Activated gamma-delta T cell treated with anti-CD3 and anti-CD28 coated beads, Interleukin-2, amount 50 U/mL, for 16 hours (primary cell): Measurements from ENCODE around the gene SAE1.
"Not testable (repeated sequence)": the region's sequence is repeated elsewhere in the genome, so short reads cannot be mapped to it uniquely, and the experiment has no call there.

ENCODE experiments used
- DNase-seq: peaks from one replicate; pipeline ENCODE4 v3.0.0-alpha.2; 2020; ENCODE audit warnings: low read depth

SAE1 gene

GRCh38 chr19:47130589-47131227 is at the start of gene SAE1:
Gene SAE1 (plus strand): TSS chr19:47130835. CDS start chr19:47130931, 96 bp downstream.
- DNase-seq = peak; percentile 85

GRCh38 chr19:47081095-47081494 is 49.5 kb upstream of the SAE1 start:
- DNase-seq = no peak

- DNase-seq = no peak
Measured at GRCh38 chr19:47082493-47082892, 48.1 kb upstream of the SAE1 start.

- no peak for DNase-seq
Measured at GRCh38 chr19:47084879-47085439, 45.7 kb upstream of the SAE1 start.

GRCh38 chr19:47086280-47086679 is 44.4 kb upstream of the SAE1 start:
- no peak for DNase-seq

- DNase-seq = no peak
Measured at GRCh38 chr19:47089767-47090350, 40.8 kb upstream of the SAE1 start.

GRCh38 chr19:47093254-47093653 is 37.4 kb upstream of the SAE1 start:
- DNase-seq = no peak

GRCh38 chr19:47093841-47094240 is 36.8 kb upstream of the SAE1 start:
- no peak for DNase-seq

- no peak for DNase-seq
Measured at GRCh38 chr19:47094557-47095475, 35.8 kb upstream of the SAE1 start.

GRCh38 chr19:47095476-47096099 is 35.0 kb upstream of the SAE1 start:
- DNase-seq = no peak

- DNase-seq = no peak
Measured at GRCh38 chr19:47096100-47096704, 34.4 kb upstream of the SAE1 start.

GRCh38 chr19:47096721-47097120 is 33.9 kb upstream of the SAE1 start:
- DNase-seq = no peak

GRCh38 chr19:47097396-47098201 is 33.0 kb upstream of the SAE1 start:
- DNase-seq = no peak

GRCh38 chr19:47098608-47099007 is 32.0 kb upstream of the SAE1 start:
- no peak for DNase-seq

GRCh38 chr19:47099576-47100050 is 31.0 kb upstream of the SAE1 start:
- DNase-seq = no peak

- DNase-seq = no peak
Measured at GRCh38 chr19:47100290-47100689, 30.3 kb upstream of the SAE1 start.

- DNase-seq = not testable (repeated sequence)
Measured at GRCh38 chr19:47101116-47101515, 29.5 kb upstream of the SAE1 start.

- no peak for DNase-seq
Measured at GRCh38 chr19:47102346-47103060, 28.1 kb upstream of the SAE1 start.

- no peak for DNase-seq
Measured at GRCh38 chr19:47104680-47105079, 26.0 kb upstream of the SAE1 start.

- no peak for DNase-seq
Measured at GRCh38 chr19:47105874-47106273, 24.8 kb upstream of the SAE1 start.
